Measurements from ENCODE around the gene EFHD2.

The EFHD2 gene

DNA sequence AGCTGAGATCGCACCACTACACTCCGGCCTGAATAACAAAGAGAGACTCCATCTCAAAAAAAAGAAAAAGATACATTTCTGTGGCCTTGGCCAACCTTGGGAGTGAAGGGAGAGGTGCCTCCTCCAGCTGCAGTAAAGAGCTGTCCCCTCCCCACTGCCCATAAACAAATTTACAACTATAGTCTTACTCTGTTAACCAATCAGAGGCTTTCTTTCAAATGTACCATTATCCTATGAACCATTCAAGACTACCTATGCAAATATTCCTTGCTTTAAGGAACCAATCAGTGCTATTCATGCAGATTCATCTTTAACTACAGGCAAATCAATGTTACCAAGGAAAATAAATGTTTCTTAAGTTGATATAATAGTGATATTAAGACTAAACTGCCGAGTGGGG lies 67.2 kb downstream of the EFHD2 start:
- DNase-seq (ENCODE audit: low read depth in 2 of 2), result no peak

DNA sequence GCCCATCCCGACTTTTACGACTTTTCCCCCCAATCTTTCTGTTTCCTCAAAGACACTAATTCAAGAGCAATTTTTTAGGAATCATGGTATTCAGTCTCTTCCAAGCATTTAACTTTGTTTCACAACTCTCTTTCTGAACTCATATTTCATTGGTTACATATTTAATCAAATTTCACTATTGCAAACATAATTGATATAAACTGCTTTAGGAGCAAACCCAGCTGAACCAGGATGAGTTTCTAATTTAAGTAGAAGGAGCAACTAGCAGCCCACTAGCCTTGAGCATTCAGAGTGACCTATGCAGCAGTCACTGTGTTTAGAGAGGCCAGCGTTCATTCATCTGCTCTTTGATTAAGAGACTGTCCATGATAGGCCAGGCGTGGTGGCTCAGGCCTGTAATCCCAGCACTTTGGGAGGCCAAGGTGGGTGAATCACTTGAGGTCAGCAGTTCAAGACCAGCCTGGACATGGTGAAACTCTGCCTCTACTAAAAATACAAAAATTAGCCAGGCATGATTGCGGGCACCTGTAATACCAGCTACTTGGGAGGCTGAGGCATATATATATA lies 68.0 kb downstream of the EFHD2 start:
- DNase-seq (ENCODE audit: low read depth in 2 of 2), result no peak

All from stimulated activated CD4-positive, alpha-beta T cell treated with anti-CD3 and anti-CD28 coated beads, Interleukin-4, amount 100 ng/mL, for 48 hours (primary cell).